Fibroblast of skin of abdomen (primary cell): ENCODE results near the gene ITGB1.

Experiments used
- DNase-seq: peaks from one replicate; pipeline ENCODE4 v3.0.0-alpha.2; 2013

The ITGB1 gene

DNA sequence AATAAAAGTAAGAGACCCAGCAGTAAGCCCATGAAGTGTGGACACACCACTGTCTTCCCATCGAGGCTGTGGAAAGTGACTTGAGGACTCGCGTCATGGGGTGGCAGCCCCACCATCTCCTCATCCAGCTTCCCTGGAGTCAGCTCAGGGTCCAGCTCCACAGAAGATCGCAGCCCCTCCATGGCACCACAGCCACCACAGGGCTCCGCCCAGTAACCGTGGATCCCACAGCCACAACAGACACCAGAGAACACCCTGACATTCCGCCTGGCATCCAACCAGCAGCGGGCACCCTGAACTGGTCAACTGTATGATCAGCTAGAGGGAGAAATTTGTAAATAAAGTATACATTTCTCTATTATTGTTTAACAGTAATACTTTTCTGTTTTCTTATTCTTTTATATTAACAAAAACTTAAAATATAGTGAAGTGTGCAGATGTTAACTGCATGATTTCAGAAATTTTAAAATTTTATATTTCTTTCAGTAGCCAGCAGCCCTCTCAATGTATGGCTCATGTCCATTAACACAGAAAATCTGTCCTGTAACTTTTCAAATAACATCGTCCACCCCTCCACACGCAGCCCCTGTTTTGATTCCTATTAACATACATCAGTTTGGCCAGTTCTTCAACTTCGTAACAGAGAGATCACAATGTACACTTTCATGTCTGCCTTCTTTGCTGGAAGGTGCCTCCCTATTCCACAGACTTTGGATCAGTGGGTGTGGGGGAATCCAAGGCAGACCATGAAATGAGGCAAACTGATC lies 69.7 kb downstream of the ITGB1 start:
- no peak for DNase-seq

DNA sequence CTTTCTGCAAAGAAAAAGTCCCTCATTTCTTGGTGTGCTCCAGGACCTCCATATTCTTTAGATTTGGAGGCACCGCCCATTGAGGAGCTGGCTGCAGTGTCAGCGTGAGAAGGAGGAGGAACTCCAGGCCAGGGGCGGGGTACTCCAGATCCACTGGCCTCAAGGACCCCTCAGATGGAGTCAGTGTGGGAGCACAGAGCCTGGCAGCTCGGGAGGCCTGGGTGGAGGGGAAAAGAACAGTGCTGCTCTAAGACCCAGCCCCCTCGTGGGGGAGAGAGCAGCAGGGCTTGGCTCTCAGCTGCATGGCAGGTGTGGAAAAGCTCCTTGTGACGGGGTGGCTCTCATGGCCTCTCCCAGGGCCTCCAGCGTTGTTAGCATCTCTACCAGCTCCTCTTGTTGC lies 70.5 kb downstream of the ITGB1 start:
- no peak for DNase-seq

DNA sequence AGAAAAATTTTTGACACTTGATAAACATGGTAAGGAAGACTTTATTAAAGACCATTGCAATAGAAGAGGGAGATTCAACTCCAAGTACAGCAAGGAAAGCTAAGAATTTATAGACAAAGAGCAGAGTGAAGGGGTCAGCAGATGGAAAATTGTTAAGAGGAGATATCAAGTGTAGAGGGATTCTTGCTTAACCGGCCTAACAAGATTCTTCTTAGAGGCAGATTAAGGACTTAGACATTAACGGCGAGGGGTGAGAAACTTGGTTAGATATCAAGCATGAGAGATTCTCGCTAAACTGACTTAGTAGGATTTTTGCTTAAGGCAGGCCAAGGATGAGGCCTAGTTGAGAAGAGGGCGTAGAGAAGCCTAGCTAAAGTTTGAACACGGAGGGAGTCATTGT lies 76.0 kb downstream of the ITGB1 start:
- DNase-seq = no peak

DNA sequence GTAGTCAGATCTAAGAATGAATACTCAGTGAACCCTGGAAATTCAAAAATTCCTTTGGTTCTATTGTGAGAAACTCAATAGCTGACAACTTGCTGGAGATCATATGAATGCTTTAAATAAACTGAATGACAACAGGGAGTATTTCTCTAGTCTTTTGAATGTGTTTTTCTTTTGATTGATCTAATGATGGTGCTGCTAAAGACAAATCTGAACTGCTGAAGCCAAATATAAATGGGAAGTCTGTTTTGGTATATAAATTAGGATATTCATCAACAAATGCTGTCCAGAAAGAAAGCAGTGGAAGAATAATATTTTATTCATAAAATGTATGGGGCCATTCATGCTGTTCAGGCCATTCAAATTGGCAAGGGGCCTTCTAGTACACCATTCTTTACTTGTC lies 79.4 kb downstream of the ITGB1 start:
- DNase-seq = no peak

DNA sequence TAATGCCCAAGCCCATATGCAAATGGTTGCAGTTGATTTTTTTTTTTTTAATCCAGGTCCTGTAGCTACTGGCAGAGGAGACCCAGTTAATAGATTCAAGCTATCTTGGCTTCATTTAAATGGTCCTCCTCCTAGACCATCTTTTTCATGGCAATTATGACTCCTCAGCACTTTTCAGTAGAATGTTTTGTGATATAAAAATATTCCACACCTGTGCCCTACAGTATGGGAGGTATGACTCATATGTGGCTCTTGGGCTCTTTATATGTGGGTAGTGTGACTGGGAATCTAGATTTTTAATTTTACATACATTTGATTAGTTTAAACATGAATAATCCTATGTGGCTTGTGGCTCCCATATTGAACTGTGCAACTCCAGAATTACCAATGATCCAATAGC lies 80.1 kb downstream of the ITGB1 start:
- DNase-seq = no peak

DNA sequence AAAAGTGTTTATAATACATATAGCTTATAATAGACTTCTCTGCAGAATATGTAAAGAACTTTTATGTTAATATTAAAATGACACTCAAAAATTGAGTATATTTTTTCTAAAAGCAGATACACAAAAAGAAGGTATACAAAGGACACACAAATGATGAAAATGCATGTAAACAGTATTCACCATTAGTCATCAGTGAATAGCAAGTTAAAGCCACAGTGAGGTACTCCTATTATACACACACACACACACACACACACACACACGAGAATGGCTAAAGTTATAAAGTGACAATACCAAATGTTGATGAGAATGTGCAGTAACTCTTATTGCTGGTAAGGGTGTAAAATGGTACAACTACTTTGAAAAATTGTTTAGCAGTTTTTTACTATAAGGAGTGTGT lies 92.9 kb downstream of the ITGB1 start:
- no peak for DNase-seq

DNA sequence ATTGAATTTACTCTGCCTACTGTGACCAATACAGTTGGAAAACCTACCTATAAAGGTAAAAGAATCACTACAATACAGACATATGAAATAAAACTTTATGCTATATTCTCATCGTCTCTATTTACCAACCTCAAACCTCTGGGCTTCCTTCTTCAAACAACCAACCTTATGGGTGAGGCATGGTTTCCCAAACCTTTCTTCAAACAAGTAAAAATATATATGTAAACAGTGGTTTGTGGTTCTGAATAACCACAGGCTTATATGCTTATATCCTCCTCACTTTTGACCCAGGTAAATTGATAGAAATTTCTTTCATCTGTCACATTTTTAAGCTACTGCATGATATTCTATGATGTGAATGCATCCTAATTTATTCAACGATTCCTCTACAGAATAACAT lies 103.6 kb downstream of the ITGB1 start:
- DNase-seq = no peak

DNA sequence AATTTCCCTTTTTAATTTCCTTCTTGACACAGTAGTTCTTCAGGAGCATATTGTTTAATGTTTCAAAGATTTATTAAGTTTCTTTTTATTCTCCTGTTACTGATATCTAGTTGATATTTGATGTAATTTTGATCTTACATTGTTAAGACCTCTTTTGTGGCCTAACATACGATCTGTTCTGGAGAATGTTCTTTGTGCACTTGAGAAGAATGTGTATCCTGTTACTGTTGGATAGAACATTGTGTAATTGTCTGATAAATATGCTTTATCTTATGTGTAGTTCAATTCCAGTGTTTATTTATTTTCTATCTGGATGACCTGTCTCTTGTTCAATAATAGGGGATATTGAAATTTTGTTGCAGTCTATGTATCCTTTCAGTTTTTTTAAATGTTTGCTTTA lies 106.7 kb downstream of the ITGB1 start:
- no peak for DNase-seq
